Head of caudate nucleus (tissue), 42 donors: ENCODE data around the gene GPR183.

Experiments used
- DNase-seq, 42 donors: peaks; one replicate each; pipeline versions ENCODE4 v3.0.0 to v3.0.0-alpha.2; 2020 to 2021; ENCODE audit warnings: mixed read lengths in 7 of 42
- intact Hi-C: fragments of 100-400 bp; cut with DNase I; formaldehyde crosslinking; loops from one replicate; pipeline ENCODE4 v1.15.0; 2022

Gene GPR183

GRCh38 chr13:99281811-99282263 is 25.4 kb downstream of the GPR183 start:
- intact Hi-C loops, result no loop called here
- peak in 7 of 42 donors; percentile 18 to 46 (median 30) for DNase-seq

- intact Hi-C loops, result no loop called here
- peak in 12 of 42 donors; percentile 9 to 62 (median 35) for DNase-seq
These were observed 27.0 kb downstream of the GPR183 start for GRCh38 chr13:99280166-99280565.

- no peak for DNase-seq
- intact Hi-C loops, result no loop called here
These were observed 27.6 kb downstream of the GPR183 start for GRCh38 chr13:99279637-99280036.

- DNase-seq, result no peak
- intact Hi-C loops, result no loop called here
These were observed 28.4 kb downstream of the GPR183 start for GRCh38 chr13:99278843-99279242.

GRCh38 chr13:99278200-99278599 is 29.0 kb downstream of the GPR183 start:
- no peak for DNase-seq
- intact Hi-C loops, result no loop called here

GRCh38 chr13:99277629-99278028 is 29.6 kb downstream of the GPR183 start:
- intact Hi-C loops, result no loop called here
- DNase-seq, result peak in 16 of 42 donors; percentile 18 to 66 (median 36)

- intact Hi-C loops, result no loop called here
These were observed 30.5 kb downstream of the GPR183 start for GRCh38 chr13:99276706-99277105.

GRCh38 chr13:99275093-99275469 is 32.1 kb downstream of the GPR183 start:
- intact Hi-C loops, result no loop called here
- no peak for DNase-seq

More at GRCh38 chr13:99276706-99277105, 30.5 kb downstream of the GPR183 start:
- DNase-seq, result no peak

- DNase-seq, result no peak
These were observed 34.1 kb downstream of the GPR183 start for GRCh38 chr13:99273128-99273527.

GRCh38 chr13:99272481-99272880 is 34.7 kb downstream of the GPR183 start:
- intact Hi-C loops, result no loop called here
- no peak for DNase-seq

More at GRCh38 chr13:99273128-99273527, 34.1 kb downstream of the GPR183 start:
- intact Hi-C loops, result no loop called here

- intact Hi-C loops, result no loop called here
These were observed 36.0 kb downstream of the GPR183 start for GRCh38 chr13:99271249-99271648.

GRCh38 chr13:99270518-99270917 is 36.7 kb downstream of the GPR183 start:
- DNase-seq, result no peak
- intact Hi-C loops, result no loop called here

More at GRCh38 chr13:99271249-99271648, 36.0 kb downstream of the GPR183 start:
- no peak for DNase-seq

- peak in 12 of 42 donors; percentile 20 to 69 (median 36) for DNase-seq
- intact Hi-C loops, result loop anchor here (5.0 kb wide), 2 partner anchors 92 to 168 kb away; no protein-coding TSS in a partner anchor
These were observed 37.5 kb downstream of the GPR183 start for GRCh38 chr13:99269627-99270241.

GRCh38 chr13:99268822-99269221 is 38.4 kb downstream of the GPR183 start:
- intact Hi-C loops, result loop anchor here (5.0 kb wide), 2 partner anchors 92 to 168 kb away; no protein-coding TSS in a partner anchor
- DNase-seq, result no peak

- DNase-seq, result no peak
- intact Hi-C loops, result loop anchor here (5.0 kb wide), 2 partner anchors 91 to 169 kb away; no protein-coding TSS in a partner anchor
These were observed 39.3 kb downstream of the GPR183 start for GRCh38 chr13:99267927-99268326.

GRCh38 chr13:99266827-99267226 is 40.4 kb downstream of the GPR183 start:
- DNase-seq, result no peak
- intact Hi-C loops, result loop anchor here (5.0 kb wide), 2 partner anchors 90 to 170 kb away; no protein-coding TSS in a partner anchor

GRCh38 chr13:99265821-99266426 is 41.3 kb downstream of the GPR183 start:
- intact Hi-C loops, result loop anchor here (5.0 kb wide), 2 partner anchors 89 to 171 kb away; no protein-coding TSS in a partner anchor
- DNase-seq, result peak in 7 of 42 donors; percentile 12 to 49 (median 25)

GRCh38 chr13:99265162-99265800 is 41.9 kb downstream of the GPR183 start:
- no peak for DNase-seq
- intact Hi-C loops, result loop anchor here (5.0 kb wide), 2 partner anchors 88 to 172 kb away; no protein-coding TSS in a partner anchor

GRCh38 chr13:99264051-99264450 is 43.1 kb downstream of the GPR183 start:
- no peak for DNase-seq
- intact Hi-C loops, result no loop called here
